ENCODE measurements around the gene SLC32A1. TPM values are rescaled to one million over a fixed set of nuclear protein-coding genes. Genes with fewer than 3 reads are reported as not detected.
A peak's percentile ranks its signal among the peaks of the same experiment; 100 is the strongest.

Gene SLC32A1
- total and polyA plus RNA-seq, 2 of the 13 experiments (the other 11 are each of a cell fraction or from before 2014, with no cell fraction given): not detected

DNA sequence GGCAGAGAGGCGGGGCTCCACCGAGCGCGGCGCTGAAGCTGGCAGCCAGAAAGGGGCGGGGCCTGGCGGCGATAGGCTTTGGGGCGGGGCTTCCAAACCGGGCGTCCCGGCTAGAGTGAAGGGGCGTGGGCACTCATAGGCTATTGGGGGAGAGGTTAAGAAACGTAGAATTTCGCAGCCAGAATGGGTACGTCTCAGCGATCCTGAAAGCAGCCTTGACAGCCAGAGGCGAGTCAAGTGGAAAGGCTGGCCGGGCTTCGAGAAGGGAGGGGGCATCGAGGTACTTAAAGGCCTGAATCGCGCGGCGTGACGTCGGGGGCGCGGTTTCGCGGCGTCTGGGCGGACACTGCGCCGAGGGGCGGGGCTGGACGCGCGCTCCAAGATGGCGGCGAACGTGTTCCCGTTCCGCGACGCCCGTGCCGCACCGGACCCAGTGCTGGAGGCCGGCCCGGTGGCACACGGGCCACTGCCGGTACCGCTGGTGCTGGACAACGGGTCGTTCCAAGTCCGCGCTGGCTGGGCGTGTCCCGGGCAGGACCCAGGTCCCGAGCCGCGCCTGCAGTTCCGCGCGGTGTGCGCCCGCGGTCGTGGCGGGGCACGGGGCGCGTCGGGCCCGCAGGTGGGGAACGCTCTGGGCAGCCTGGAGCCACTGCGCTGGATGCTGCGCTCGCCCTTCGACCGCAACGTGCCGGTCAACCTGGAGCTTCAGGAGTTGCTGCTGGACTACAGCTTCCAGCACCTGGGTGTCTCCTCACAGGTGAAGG is 24.0 kb downstream of the SLC32A1 start, which contains the start of gene ACTR5 (continued):
- TF ChIP-seq, protein P1, sequence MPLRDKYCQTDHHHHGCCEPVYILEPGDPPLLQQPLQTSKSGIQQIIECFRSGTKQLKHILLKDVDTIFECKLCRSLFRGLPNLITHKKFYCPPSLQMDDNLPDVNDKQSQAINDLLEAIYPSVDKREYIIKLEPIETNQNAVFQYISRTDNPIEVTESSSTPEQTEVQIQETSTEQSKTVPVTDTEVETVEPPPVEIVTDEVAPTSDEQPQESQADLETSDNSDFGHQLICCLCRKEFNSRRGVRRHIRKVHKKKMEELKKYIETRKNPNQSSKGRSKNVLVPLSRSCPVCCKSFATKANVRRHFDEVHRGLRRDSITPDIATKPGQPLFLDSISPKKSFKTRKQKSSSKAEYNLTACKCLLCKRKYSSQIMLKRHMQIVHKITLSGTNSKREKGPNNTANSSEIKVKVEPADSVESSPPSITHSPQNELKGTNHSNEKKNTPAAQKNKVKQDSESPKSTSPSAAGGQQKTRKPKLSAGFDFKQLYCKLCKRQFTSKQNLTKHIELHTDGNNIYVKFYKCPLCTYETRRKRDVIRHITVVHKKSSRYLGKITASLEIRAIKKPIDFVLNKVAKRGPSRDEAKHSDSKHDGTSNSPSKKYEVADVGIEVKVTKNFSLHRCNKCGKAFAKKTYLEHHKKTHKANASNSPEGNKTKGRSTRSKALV (CRISPR knock-in tag; IDR thresholded peaks at IDR 0.05): peak; percentile 75; the same call in 1 of the 2 replicates
- TF ChIP-seq BCL6 (CRISPR knock-in tag; IDR thresholded peaks at IDR 0.05): peak; percentile 69
- 0 out of 2 replicates have a peak, but pooled peaks have one; percentile 73 for TF ChIP-seq ZNF296 (CRISPR knock-in tag; conservative IDR thresholded peaks at IDR 0.05)
- no peak for TF ChIP-seq ZBTB21 (CRISPR knock-in tag; IDR thresholded peaks at IDR 0.05)
- no peak for TF ChIP-seq FOXK2 (IDR thresholded peaks at IDR 0.05)
- no peak for TF ChIP-seq PRPF4 (IDR thresholded peaks at IDR 0.05; ENCODE audit: low read depth, low read length, poor library complexity, severe bottlenecking)
- TF ChIP-seq NFYC (CRISPR knock-in tag; IDR thresholded peaks at IDR 0.05): no peak
- TF ChIP-seq, protein P2, sequence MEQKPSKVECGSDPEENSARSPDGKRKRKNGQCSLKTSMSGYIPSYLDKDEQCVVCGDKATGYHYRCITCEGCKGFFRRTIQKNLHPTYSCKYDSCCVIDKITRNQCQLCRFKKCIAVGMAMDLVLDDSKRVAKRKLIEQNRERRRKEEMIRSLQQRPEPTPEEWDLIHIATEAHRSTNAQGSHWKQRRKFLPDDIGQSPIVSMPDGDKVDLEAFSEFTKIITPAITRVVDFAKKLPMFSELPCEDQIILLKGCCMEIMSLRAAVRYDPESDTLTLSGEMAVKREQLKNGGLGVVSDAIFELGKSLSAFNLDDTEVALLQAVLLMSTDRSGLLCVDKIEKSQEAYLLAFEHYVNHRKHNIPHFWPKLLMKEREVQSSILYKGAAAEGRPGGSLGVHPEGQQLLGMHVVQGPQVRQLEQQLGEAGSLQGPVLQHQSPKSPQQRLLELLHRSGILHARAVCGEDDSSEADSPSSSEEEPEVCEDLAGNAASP (CRISPR knock-in tag; IDR thresholded peaks at IDR 0.05; ENCODE audit: borderline replicate concordance): peak; percentile 42; the same call in 1 of the 2 replicates
- TF ChIP-seq HNRNPUL1 (IDR thresholded peaks at IDR 0.05; ENCODE audit: low read depth, low read length): no peak; the same call in 1 of the 2 replicates
- TF ChIP-seq ZNF577 (CRISPR knock-in tag; IDR thresholded peaks at IDR 0.05; ENCODE audit: borderline replicate concordance, low read depth): no peak
- TF ChIP-seq ZNF264 (CRISPR knock-in tag; IDR thresholded peaks at IDR 0.05): no peak; the same call in 1 of the 2 replicates
- no peak for TF ChIP-seq ZNF570 (CRISPR knock-in tag; IDR thresholded peaks at IDR 0.05; ENCODE audit: borderline replicate concordance)
- no peak for TF ChIP-seq SRSF4 (IDR thresholded peaks at IDR 0.05; ENCODE audit: low read depth, low read length, poor library complexity, severe bottlenecking)
- TF ChIP-seq, protein P3, sequence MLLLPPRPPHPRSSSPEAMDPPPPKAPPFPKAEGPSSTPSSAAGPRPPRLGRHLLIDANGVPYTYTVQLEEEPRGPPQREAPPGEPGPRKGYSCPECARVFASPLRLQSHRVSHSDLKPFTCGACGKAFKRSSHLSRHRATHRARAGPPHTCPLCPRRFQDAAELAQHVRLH (CRISPR knock-in tag; IDR thresholded peaks at IDR 0.05; ENCODE audit: borderline replicate concordance, low read depth): peak; percentile 92
- no peak; the same call in 1 of the 2 replicates for TF ChIP-seq KDM3A (CRISPR knock-in tag; IDR thresholded peaks at IDR 0.05; ENCODE audit: low read depth)
- TF ChIP-seq, protein P4, sequence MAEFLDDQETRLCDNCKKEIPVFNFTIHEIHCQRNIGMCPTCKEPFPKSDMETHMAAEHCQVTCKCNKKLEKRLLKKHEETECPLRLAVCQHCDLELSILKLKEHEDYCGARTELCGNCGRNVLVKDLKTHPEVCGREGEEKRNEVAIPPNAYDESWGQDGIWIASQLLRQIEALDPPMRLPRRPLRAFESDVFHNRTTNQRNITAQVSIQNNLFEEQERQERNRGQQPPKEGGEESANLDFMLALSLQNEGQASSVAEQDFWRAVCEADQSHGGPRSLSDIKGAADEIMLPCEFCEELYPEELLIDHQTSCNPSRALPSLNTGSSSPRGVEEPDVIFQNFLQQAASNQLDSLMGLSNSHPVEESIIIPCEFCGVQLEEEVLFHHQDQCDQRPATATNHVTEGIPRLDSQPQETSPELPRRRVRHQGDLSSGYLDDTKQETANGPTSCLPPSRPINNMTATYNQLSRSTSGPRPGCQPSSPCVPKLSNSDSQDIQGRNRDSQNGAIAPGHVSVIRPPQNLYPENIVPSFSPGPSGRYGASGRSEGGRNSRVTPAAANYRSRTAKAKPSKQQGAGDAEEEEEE (CRISPR knock-in tag; IDR thresholded peaks at IDR 0.05; ENCODE audit: borderline replicate concordance): no peak
- TF ChIP-seq ZNF230 (CRISPR knock-in tag; IDR thresholded peaks at IDR 0.05): peak; percentile 92
- TF ChIP-seq, protein P5, sequence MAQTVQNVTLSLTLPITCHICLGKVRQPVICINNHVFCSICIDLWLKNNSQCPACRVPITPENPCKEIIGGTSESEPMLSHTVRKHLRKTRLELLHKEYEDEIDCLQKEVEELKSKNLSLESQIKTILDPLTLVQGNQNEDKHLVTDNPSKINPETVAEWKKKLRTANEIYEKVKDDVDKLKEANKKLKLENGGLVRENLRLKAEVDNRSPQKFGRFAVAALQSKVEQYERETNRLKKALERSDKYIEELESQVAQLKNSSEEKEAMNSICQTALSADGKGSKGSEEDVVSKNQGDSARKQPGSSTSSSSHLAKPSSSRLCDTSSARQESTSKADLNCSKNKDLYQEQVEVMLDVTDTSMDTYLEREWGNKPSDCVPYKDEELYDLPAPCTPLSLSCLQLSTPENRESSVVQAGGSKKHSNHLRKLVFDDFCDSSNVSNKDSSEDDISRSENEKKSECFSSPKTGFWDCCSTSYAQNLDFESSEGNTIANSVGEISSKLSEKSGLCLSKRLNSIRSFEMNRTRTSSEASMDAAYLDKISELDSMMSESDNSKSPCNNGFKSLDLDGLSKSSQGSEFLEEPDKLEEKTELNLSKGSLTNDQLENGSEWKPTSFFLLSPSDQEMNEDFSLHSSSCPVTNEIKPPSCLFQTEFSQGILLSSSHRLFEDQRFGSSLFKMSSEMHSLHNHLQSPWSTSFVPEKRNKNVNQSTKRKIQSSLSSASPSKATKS (CRISPR knock-in tag; IDR thresholded peaks at IDR 0.05): no peak; the same call in 1 of the 2 replicates
- TF ChIP-seq DR1 (CRISPR knock-in tag; IDR thresholded peaks at IDR 0.05): peak; percentile 94
- peak; percentile 96 for TF ChIP-seq ZFP90 (CRISPR knock-in tag; IDR thresholded peaks at IDR 0.05; ENCODE audit: borderline replicate concordance)
- no peak for TF ChIP-seq ELF1 (CRISPR knock-in tag; IDR thresholded peaks at IDR 0.05)
